Fibroblast of lung (primary cell): ENCODE data around the gene MKKS. TPM values are rescaled to one million over a fixed set of nuclear protein-coding genes. Genes with fewer than 3 reads are reported as not detected.
A peak's percentile ranks its signal among the peaks of the same experiment; 100 is the strongest.

Experiments
- DNase-seq, 2 donors: peaks; one replicate each; pipeline versions ENCODE4 v3.0.0 to v3.0.0-alpha.2; 2010; ENCODE audit warnings: low read depth in 2 of 2
- H2AFZ ChIP-seq: 2 replicates; pipeline ENCODE4 v1.5.1; 2012; ENCODE audit warnings: low read length, control low read depth, inconsistent platforms
- H3K27ac ChIP-seq: 2 replicates; pipeline ENCODE4 v1.5.1; 2011; ENCODE audit warnings: low read length, control low read depth; ENCODE audit not compliant: insufficient read depth
- H3K27me3 ChIP-seq: 2 replicates; pipeline ENCODE4 v1.5.1; 2011; ENCODE audit warnings: mild to moderate bottlenecking, low read length; ENCODE audit not compliant: control insufficient read depth, insufficient read depth
- H3K36me3 ChIP-seq: 2 replicates; pipeline ENCODE4 v1.5.1; 2011; ENCODE audit warnings: low read length; ENCODE audit not compliant: control insufficient read depth, insufficient read depth
- H3K4me1 ChIP-seq: 2 replicates; pipeline ENCODE4 v1.5.1; 2011; ENCODE audit warnings: low read length; ENCODE audit not compliant: control insufficient read depth, insufficient read depth; ENCODE audit errors: extremely low read depth
- H3K4me2 ChIP-seq: 2 replicates; pipeline ENCODE4 v1.5.1; 2011; ENCODE audit warnings: low read length, control low read depth; ENCODE audit not compliant: insufficient read depth; ENCODE audit errors: extremely low read depth
- H3K4me3 ChIP-seq, 4 experiments: fragments of 200-600 bp in 1 of 4; sonication (generic) in 1 of 4; replicated peaks in 1 of 4; 2 replicates each; pipeline ENCODE4 v1.5.1; 2011 to 2016; ENCODE audit warnings: low read length in 4 of 4, low read depth in 3 of 4, mild to moderate bottlenecking in 3 of 4, control low read depth in 2 of 4, inconsistent platforms in 1 of 4, mixed read lengths in 1 of 4; ENCODE audit not compliant: insufficient read depth in 1 of 4; ENCODE audit errors: control extremely low read depth in 1 of 4
- H3K79me2 ChIP-seq: 2 replicates; pipeline ENCODE4 v1.5.1; 2012; ENCODE audit warnings: mild to moderate bottlenecking, low read length, inconsistent platforms; ENCODE audit not compliant: control insufficient read depth, insufficient read depth
- H3K9ac ChIP-seq: 2 replicates; pipeline ENCODE4 v1.5.1; 2011; ENCODE audit warnings: mild to moderate bottlenecking, low read length, control low read depth; ENCODE audit not compliant: insufficient read depth
- H3K9me3 ChIP-seq: 2 replicates; pipeline ENCODE4 v1.5.1; 2012; ENCODE audit warnings: low read depth, low read length; ENCODE audit not compliant: control insufficient read depth, insufficient read depth
- H4K20me1 ChIP-seq: 2 replicates; pipeline ENCODE4 v1.5.1; 2011; ENCODE audit warnings: low read length; ENCODE audit not compliant: control insufficient read depth, insufficient read depth; ENCODE audit errors: extremely low read depth
- EZH2 ChIP-seq: IDR thresholded peaks from 2 replicates; pipeline ENCODE4 v1.5.1; 2012; ENCODE audit warnings: low read length, control low read depth, mild to moderate bottlenecking; ENCODE audit errors: missing control alignments
- polyA plus RNA-seq, 2 donors: library from polyadenylated mRNA; depleted of rRNA in 1 of 2; stranded (reverse) in 1 of 2; unstranded in 1 of 2; fragments of >200 nt; gene quantifications; 2 replicates each; pipeline ENCODE4 v1.2.1, GENCODE V29; 2011 to 2012; ENCODE audit warnings: missing spikeins in 1 of 2
- total RNA-seq: library from RNA; depleted of rRNA; stranded (reverse); fragments of >200 nt; gene quantifications from 2 replicates; pipeline ENCODE4 v1.2.1, GENCODE V29; 2014
- TF ChIP-seq, protein P1 (sequence below), 2 donors: IDR thresholded peaks in 1 of 2; conservative IDR thresholded peaks in 1 of 2; 1 replicate in 1 of 2; 2 replicates in 1 of 2; pipeline ENCODE4 v1.5.1; 2011 to 2012; ENCODE audit warnings: low read length in 2 of 2, control low read depth in 1 of 2, inconsistent platforms in 1 of 2, low read depth in 1 of 2, mild to moderate bottlenecking in 1 of 2

Gene MKKS
- total and polyA plus RNA-seq, 2 donors (not counting 1 experiment from before 2014, with no cell fraction given) = 6.4 to 13.1 TPM

DNA sequence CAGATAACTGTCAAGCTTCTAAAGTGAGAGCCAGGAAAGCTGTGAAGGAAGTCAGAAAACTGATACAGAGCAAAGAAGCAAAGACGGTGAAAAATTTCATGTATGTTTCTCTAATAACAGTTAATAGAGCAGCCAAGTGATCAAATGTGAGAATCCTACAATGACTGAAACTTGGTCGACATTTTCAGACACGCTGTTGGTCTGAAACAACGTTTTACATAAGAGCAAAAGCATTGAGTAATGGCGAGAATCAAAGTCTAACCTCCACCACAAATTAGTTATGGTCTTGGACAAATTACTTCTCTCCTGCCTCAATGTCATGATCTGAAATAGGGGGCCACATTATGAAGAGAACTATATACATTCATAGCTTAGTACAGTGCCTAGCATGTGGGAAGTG, 3.3 kb downstream of the MKKS start:
- Histone ChIP-seq H3K79me2 (peaks cover 56% of the 10 kb centered on the region), H4K20me1 (no peaks in the 10 kb centered on the region), H3K27ac (no peak overlapping the region)

GRCh38 chr20:10430000-10430466, 4.0 kb downstream of the MKKS start:
- no peak overlapping the region for H3K4me3 ChIP-seq
- H3K27ac ChIP-seq = no peak overlapping the region
- peaks cover 52% of the 10 kb centered on the region for H3K79me2 ChIP-seq
- TF ChIP-seq, protein P1, sequence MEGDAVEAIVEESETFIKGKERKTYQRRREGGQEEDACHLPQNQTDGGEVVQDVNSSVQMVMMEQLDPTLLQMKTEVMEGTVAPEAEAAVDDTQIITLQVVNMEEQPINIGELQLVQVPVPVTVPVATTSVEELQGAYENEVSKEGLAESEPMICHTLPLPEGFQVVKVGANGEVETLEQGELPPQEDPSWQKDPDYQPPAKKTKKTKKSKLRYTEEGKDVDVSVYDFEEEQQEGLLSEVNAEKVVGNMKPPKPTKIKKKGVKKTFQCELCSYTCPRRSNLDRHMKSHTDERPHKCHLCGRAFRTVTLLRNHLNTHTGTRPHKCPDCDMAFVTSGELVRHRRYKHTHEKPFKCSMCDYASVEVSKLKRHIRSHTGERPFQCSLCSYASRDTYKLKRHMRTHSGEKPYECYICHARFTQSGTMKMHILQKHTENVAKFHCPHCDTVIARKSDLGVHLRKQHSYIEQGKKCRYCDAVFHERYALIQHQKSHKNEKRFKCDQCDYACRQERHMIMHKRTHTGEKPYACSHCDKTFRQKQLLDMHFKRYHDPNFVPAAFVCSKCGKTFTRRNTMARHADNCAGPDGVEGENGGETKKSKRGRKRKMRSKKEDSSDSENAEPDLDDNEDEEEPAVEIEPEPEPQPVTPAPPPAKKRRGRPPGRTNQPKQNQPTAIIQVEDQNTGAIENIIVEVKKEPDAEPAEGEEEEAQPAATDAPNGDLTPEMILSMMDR (conservative IDR thresholded peaks at IDR 0.05 in 1 of 2, IDR thresholded peaks at IDR 0.05 in 1 of 2; ENCODE audit: low read depth in 1 of 2, low read length in 2 of 2) = no peak
- no peak for TF ChIP-seq EZH2
- H2AFZ ChIP-seq = no peak overlapping the region
- peak in 1 of 2 donors; percentile 41 for DNase-seq
- no peaks in the 10 kb centered on the region for H3K27me3 ChIP-seq
- H4K20me1 ChIP-seq = no peaks in the 10 kb centered on the region
- H3K9ac ChIP-seq = no peak overlapping the region
- H3K36me3 ChIP-seq = no peaks in the 10 kb centered on the region
- H3K9me3 ChIP-seq = no peaks in the 10 kb centered on the region
- H3K4me2 ChIP-seq = no peak overlapping the region
- H3K4me1 ChIP-seq = no peaks in the 10 kb centered on the region

More for the DNA sequence above, 3.3 kb downstream of the MKKS start:
- no peak overlapping the region for H3K9ac ChIP-seq
- H3K27me3 ChIP-seq = no peaks in the 10 kb centered on the region
- H3K4me3 ChIP-seq = no peak overlapping the region
- H2AFZ ChIP-seq = no peak overlapping the region
- no peak overlapping the region for H3K4me2 ChIP-seq
- H3K36me3 ChIP-seq = no peaks in the 10 kb centered on the region
- no peak for TF ChIP-seq EZH2
- TF ChIP-seq, protein P1 (conservative IDR thresholded peaks at IDR 0.05 in 1 of 2, IDR thresholded peaks at IDR 0.05 in 1 of 2; ENCODE audit: low read depth in 1 of 2, low read length in 2 of 2) = no peak
- no peak for DNase-seq
- no peaks in the 10 kb centered on the region for H3K9me3 ChIP-seq
- peaks cover 2% of the 10 kb centered on the region for H3K4me1 ChIP-seq

DNA sequence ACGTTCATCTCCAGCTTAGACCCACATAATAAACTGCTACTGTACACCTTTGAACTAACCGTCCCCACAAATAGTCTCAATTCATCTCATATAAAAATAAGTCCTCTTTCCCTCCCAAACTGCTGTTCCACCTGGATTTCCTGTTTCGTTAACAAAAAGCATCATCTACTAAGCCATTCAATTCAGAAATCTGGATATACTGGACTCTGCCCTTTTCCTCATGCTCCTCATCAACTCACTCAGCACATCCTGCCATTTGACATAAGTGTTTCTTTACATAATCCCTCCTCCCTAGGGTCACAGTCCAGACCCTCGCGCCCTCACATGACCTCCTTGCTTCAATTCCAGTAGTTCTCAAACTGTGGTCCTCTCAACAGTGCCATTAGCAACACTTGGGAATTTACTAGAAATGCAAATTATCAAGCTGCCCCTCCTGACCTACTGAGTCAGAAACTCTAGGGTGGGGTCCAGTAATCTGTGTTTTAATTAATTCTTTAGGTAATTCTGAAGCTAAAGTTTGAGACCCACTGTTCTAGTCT, 4.5 kb downstream of the MKKS start:
- H3K4me2 ChIP-seq = no peak overlapping the region
- no peak overlapping the region for H3K4me3 ChIP-seq
- H3K9me3 ChIP-seq = no peaks in the 10 kb centered on the region
- peaks cover 52% of the 10 kb centered on the region for H3K79me2 ChIP-seq
- no peaks in the 10 kb centered on the region for H3K36me3 ChIP-seq
- no peak overlapping the region for H3K9ac ChIP-seq
- no peaks in the 10 kb centered on the region for H4K20me1 ChIP-seq
- H3K4me1 ChIP-seq = no peaks in the 10 kb centered on the region
- no peak overlapping the region for H2AFZ ChIP-seq
- no peak for DNase-seq
- no peaks in the 10 kb centered on the region for H3K27me3 ChIP-seq
- TF ChIP-seq, protein P1 (conservative IDR thresholded peaks at IDR 0.05 in 1 of 2, IDR thresholded peaks at IDR 0.05 in 1 of 2; ENCODE audit: low read depth in 1 of 2, low read length in 2 of 2) = no peak
- TF ChIP-seq EZH2 = no peak
- no peak overlapping the region for H3K27ac ChIP-seq
